BE2C (cell line): ENCODE measurements around the gene EHD2.

Experiments used
- DNase-seq: peaks from one replicate; pipeline ENCODE4 v3.0.0-alpha.2; 2020
- H3K27me3 ChIP-seq: fragments of 250-450 bp; sonication (Bioruptor Pico); 2 replicates; pipeline ENCODE4 v1.5.1; 2020; ENCODE audit warnings: mild to moderate bottlenecking
- H3K36me3 ChIP-seq: fragments of 250-450 bp; sonication (Bioruptor Pico); 2 replicates; pipeline ENCODE4 v1.5.1; 2020; ENCODE audit warnings: mild to moderate bottlenecking
- H3K4me1 ChIP-seq: fragments of 250-450 bp; sonication (Bioruptor Pico); 2 replicates; pipeline ENCODE4 v1.5.1; 2020
- H3K4me3 ChIP-seq: 2 replicates; pipeline ENCODE4 v1.5.1; 2011; ENCODE audit warnings: low read depth, low read length
- H3K9me3 ChIP-seq: fragments of 250-450 bp; sonication (Bioruptor Pico); 2 replicates; pipeline ENCODE4 v1.5.1; 2020
- CTCF ChIP-seq: IDR thresholded peaks from 2 replicates; pipeline ENCODE4 v1.5.1; 2012; ENCODE audit warnings: mild to moderate bottlenecking, low read depth, low read length

The EHD2 gene

GRCh38 chr19:47790398-47790814 lies 77.2 kb downstream of the EHD2 start:
- H3K36me3 ChIP-seq, result no peaks in the 10 kb centered on the region
- no peak overlapping the region for H3K4me3 ChIP-seq
- peak; percentile 79 for TF ChIP-seq CTCF
- H3K9me3 ChIP-seq, result no peaks in the 10 kb centered on the region
- H3K27me3 ChIP-seq, result no peaks in the 10 kb centered on the region
- H3K4me1 ChIP-seq, result no peaks in the 10 kb centered on the region
- peak; percentile 90 for DNase-seq

- Histone ChIP-seq H3K4me1 (no peaks in the 10 kb centered on the region), H3K9me3 (no peaks in the 10 kb centered on the region)
Measured at GRCh38 chr19:47792616-47793015, 79.4 kb downstream of the EHD2 start.

More at GRCh38 chr19:47792616-47793015, 79.4 kb downstream of the EHD2 start:
- no peak for TF ChIP-seq CTCF
- no peaks in the 10 kb centered on the region for H3K36me3 ChIP-seq
- DNase-seq, result no peak
- H3K4me3 ChIP-seq, result no peak overlapping the region
- H3K27me3 ChIP-seq, result no peaks in the 10 kb centered on the region
